Vagina (tissue), 2 donors: Measurements from ENCODE around the gene EVC2.

Experiments
- CTCF ChIP-seq, 3 experiments: fragments of 450-650 bp in 2 of 3; fragments of 200-600 bp in 1 of 3; sonication (generic) in 1 of 3; IDR thresholded peaks; one replicate each; pipeline ENCODE4 v1.5.1; 2017 to 2019; ENCODE audit warnings: antibody characterized with exemption in 3 of 3, mild to moderate bottlenecking in 2 of 3, moderate library complexity in 2 of 3
- POLR2A ChIP-seq, 2 donors: fragments of 450-650 bp; IDR thresholded peaks; one replicate each; pipeline ENCODE4 v1.6.1; 2017; ENCODE audit warnings: antibody characterized with exemption in 2 of 2, mild to moderate bottlenecking in 2 of 2, moderate library complexity in 2 of 2

- TF ChIP-seq POLR2A (IDR thresholded peaks at IDR 0.05) (no peak), CTCF (IDR thresholded peaks at IDR 0.05) (no peak)
These were observed 12.0 kb downstream of the EVC2 start for GRCh38 chr4:5696341-5696740.
